NCI-H1092 (cell line): ENCODE data around the gene C13orf46.
"Not testable (repeated sequence)": the region's sequence is repeated elsewhere in the genome, so short reads cannot be mapped to it uniquely, and the experiment has no call there.

ENCODE experiments used
- DNase-seq: peaks from one replicate; lab custom pipeline; 2025; lab: John Stamatoyannopoulos, UW

The C13orf46 gene

GRCh38 chr13:113922412-113923118 is 51.3 kb downstream of the C13orf46 start:
- DNase-seq = no peak

- DNase-seq = no peak
Measured at GRCh38 chr13:113921763-113922162, 52.1 kb downstream of the C13orf46 start.

- no peak for DNase-seq
Measured at GRCh38 chr13:113920606-113921286, 53.1 kb downstream of the C13orf46 start.

GRCh38 chr13:113919761-113920559 is 53.9 kb downstream of the C13orf46 start:
- no peak for DNase-seq

- DNase-seq = no peak
Measured at GRCh38 chr13:113918981-113919701, 54.7 kb downstream of the C13orf46 start.

- no peak for DNase-seq
Measured at GRCh38 chr13:113918580-113918979, 55.3 kb downstream of the C13orf46 start.

GRCh38 chr13:113917594-113918371 is 56.1 kb downstream of the C13orf46 start:
- no peak for DNase-seq

- no peak for DNase-seq
Measured at GRCh38 chr13:113917096-113917495, 56.8 kb downstream of the C13orf46 start.

GRCh38 chr13:113916330-113916815 is 57.5 kb downstream of the C13orf46 start:
- DNase-seq = no peak

GRCh38 chr13:113915786-113916329 is 58.0 kb downstream of the C13orf46 start:
- no peak for DNase-seq

- DNase-seq = peak; percentile 35
Measured at GRCh38 chr13:113915012-113915763, 58.7 kb downstream of the C13orf46 start.

GRCh38 chr13:113914333-113915011 is 59.4 kb downstream of the C13orf46 start:
- DNase-seq = no peak

- DNase-seq = not testable (repeated sequence)
Measured at GRCh38 chr13:113913838-113914237, 60.0 kb downstream of the C13orf46 start.

- DNase-seq = not testable (repeated sequence)
Measured at GRCh38 chr13:113913408-113913807, 60.5 kb downstream of the C13orf46 start.

GRCh38 chr13:113912596-113912995 is 61.3 kb downstream of the C13orf46 start:
- no peak for DNase-seq

- peak; percentile 65 for DNase-seq
Measured at GRCh38 chr13:113907635-113908617, 66.0 kb downstream of the C13orf46 start.

- peak; percentile 81 for DNase-seq
Measured at GRCh38 chr13:113906571-113906970, 67.3 kb downstream of the C13orf46 start.

GRCh38 chr13:113905942-113906341 is 67.9 kb downstream of the C13orf46 start:
- DNase-seq = no peak
